AG09309 (cell line): ENCODE measurements around the gene TMEM125.

ENCODE experiments used
- DNase-seq: peaks from one replicate; pipeline ENCODE4 v3.0.0-alpha.2; 2010; ENCODE audit warnings: low read depth
- H3K4me3 ChIP-seq: 2 replicates; pipeline ENCODE4 v1.5.1; 2011; ENCODE audit warnings: mild to moderate bottlenecking, low read depth, low read length, moderate library complexity; ENCODE audit not compliant: control insufficient read depth
- CTCF ChIP-seq: IDR thresholded peaks from 2 replicates; pipeline ENCODE4 v1.5.1; 2011; ENCODE audit warnings: mild to moderate bottlenecking, low read depth, low read length, inconsistent platforms; ENCODE audit not compliant: insufficient read depth, control insufficient read depth; ENCODE audit errors: missing control alignments

Gene TMEM125

GRCh38 chr1:43269627-43270375, at the start of gene TMEM125:
TSS of gene TMEM125 (plus strand) at chr1:43269983. CDS start at chr1:43272723, 2,740 bp downstream.
- no peak within 1 kb of the TSS for H3K4me3 ChIP-seq
- TF ChIP-seq CTCF: no peak
- DNase-seq: no peak

- no peak overlapping the region for H3K4me3 ChIP-seq
- no peak for DNase-seq
Observed at GRCh38 chr1:43220905-43221778, 48.6 kb upstream of the TMEM125 start.

GRCh38 chr1:43221797-43222196, 48.0 kb upstream of the TMEM125 start:
- H3K4me3 ChIP-seq: no peak overlapping the region
- no peak for TF ChIP-seq CTCF

More at GRCh38 chr1:43220905-43221778, 48.6 kb upstream of the TMEM125 start:
- no peak for TF ChIP-seq CTCF

GRCh38 chr1:43222879-43223278, 46.9 kb upstream of the TMEM125 start:
- H3K4me3 ChIP-seq: no peak overlapping the region
- no peak for DNase-seq
- no peak for TF ChIP-seq CTCF

More at GRCh38 chr1:43221797-43222196, 48.0 kb upstream of the TMEM125 start:
- no peak for DNase-seq

- DNase-seq: no peak
- no peak for TF ChIP-seq CTCF
- H3K4me3 ChIP-seq: no peak overlapping the region
Observed at GRCh38 chr1:43225168-43225567, 44.6 kb upstream of the TMEM125 start.

- no peak overlapping the region for H3K4me3 ChIP-seq
- no peak for DNase-seq
- TF ChIP-seq CTCF: peak; percentile 96
Observed at GRCh38 chr1:43227143-43227764, 42.5 kb upstream of the TMEM125 start.
